Activated CD8-positive, alpha-beta T cell treated with anti-CD3 and anti-CD28 coated beads for 36 hours (primary cell): ENCODE measurements around the gene IDUA. TPM values are rescaled to one million over a fixed set of nuclear protein-coding genes. Genes with fewer than 3 reads are reported as not detected.

Source experiments
- ATAC-seq: fragments of 200-7000 bp; cut with Tn5 transposase; one replicate; pipeline ENCODE4 v1.10.0; 2021; ENCODE audit warnings: mild to moderate bottlenecking, moderate library complexity
- CTCF ChIA-PET: fragments of 350-600 bp; sonication (Branson Sonifier 250); formaldehyde crosslinking; loops from one replicate; lab custom pipeline; 2021; ENCODE audit warnings: antibody characterized with exemption; lab: Charles Lee
- POLR2A ChIA-PET: fragments of 350-600 bp; sonication (Branson Sonifier 250); formaldehyde crosslinking; loops from one replicate; lab custom pipeline; 2021; ENCODE audit warnings: antibody characterized with exemption; lab: Charles Lee
- DNase-seq: peaks from one replicate; pipeline ENCODE4 v3.0.0-alpha.2; 2020
- H3K27ac Mint-ChIP-seq: one replicate; pipeline ENCODE4 v1.8.0; 2021; ENCODE audit warnings: mild to moderate bottlenecking, mixed read lengths
- H3K27me3 Mint-ChIP-seq: one replicate; pipeline ENCODE4 v1.8.0; 2021; ENCODE audit warnings: mixed read lengths
- H3K36me3 Mint-ChIP-seq: one replicate; pipeline ENCODE4 v1.8.0; 2021; ENCODE audit warnings: low read depth, mixed read lengths
- H3K4me1 Mint-ChIP-seq: one replicate; pipeline ENCODE4 v1.8.0; 2021; ENCODE audit warnings: low read depth, mixed read lengths
- H3K4me3 Mint-ChIP-seq: one replicate; pipeline ENCODE4 v1.8.0; 2021; ENCODE audit warnings: mild to moderate bottlenecking, moderate library complexity, mixed read lengths
- H3K9me3 Mint-ChIP-seq: one replicate; pipeline ENCODE4 v1.8.0; 2021; ENCODE audit warnings: mixed read lengths
- CTCF ChIP-seq: fragments of 200-600 bp; IDR thresholded peaks from one replicate; pipeline ENCODE4 v1.8.0; 2022; ENCODE audit warnings: antibody characterized with exemption, mild to moderate bottlenecking
- intact Hi-C: fragments of 100-400 bp; cut with micrococcal nuclease; formaldehyde crosslinking; loops from one replicate; pipeline ENCODE4 v1.10.0; 2022
- total RNA-seq, 2 experiments: library from RNA; stranded (reverse); gene quantifications; one replicate each; pipeline ENCODE4 v1.2.3, GENCODE V29; 2021

The IDUA gene
- total RNA-seq, 2 experiments from 2014 or later: 4.8 to 5.4 TPM

- H3K36me3 Mint-ChIP-seq: peaks cover 4% of the 10 kb centered on the region
- no peak for DNase-seq
- POLR2A ChIA-PET: no interaction called here
- TF ChIP-seq CTCF: no peak
- CTCF ChIA-PET: interaction anchor here (1.0 kb wide), 1 partner anchor 340 kb away, joined by 3 read pairs; no protein-coding TSS in a partner anchor
- no peak overlapping the region for H3K27ac Mint-ChIP-seq
- no peaks in the 10 kb centered on the region for H3K27me3 Mint-ChIP-seq
- no peak for ATAC-seq
- intact Hi-C loops: no loop called here
- H3K4me3 Mint-ChIP-seq: no peak overlapping the region
- no peaks in the 10 kb centered on the region for H3K9me3 Mint-ChIP-seq
- H3K4me1 Mint-ChIP-seq: no peaks in the 10 kb centered on the region
Observed at GRCh38 chr4:1015746-1016145, 28.9 kb downstream of the IDUA start.

GRCh38 chr4:1017211-1017610 is 30.4 kb downstream of the IDUA start:
- Mint-ChIP-seq H3K27ac (no peak overlapping the region), H3K36me3 (peaks cover 4% of the 10 kb centered on the region), H3K9me3 (no peaks in the 10 kb centered on the region), H3K4me3 (no peak overlapping the region), H3K4me1 (no peaks in the 10 kb centered on the region), H3K27me3 (no peaks in the 10 kb centered on the region)
- DNase-seq (no peak), ATAC-seq (no peak)
- no peak for TF ChIP-seq CTCF
- POLR2A ChIA-PET: no interaction called here
- CTCF ChIA-PET: no interaction called here
- intact Hi-C loops: no loop called here

GRCh38 chr4:1017706-1018105 is 30.9 kb downstream of the IDUA start:
- CTCF ChIA-PET: no interaction called here
- ATAC-seq (no peak), DNase-seq (no peak)
- no peak overlapping the region for H3K4me3 Mint-ChIP-seq
- POLR2A ChIA-PET: no interaction called here
- peaks cover 4% of the 10 kb centered on the region for H3K36me3 Mint-ChIP-seq
- TF ChIP-seq CTCF: no peak
- H3K9me3 Mint-ChIP-seq: no peaks in the 10 kb centered on the region
- intact Hi-C loops: no loop called here
- no peak overlapping the region for H3K27ac Mint-ChIP-seq
- no peaks in the 10 kb centered on the region for H3K27me3 Mint-ChIP-seq
- H3K4me1 Mint-ChIP-seq: no peaks in the 10 kb centered on the region

GRCh38 chr4:1018147-1019020 is 31.5 kb downstream of the IDUA start:
- H3K36me3 Mint-ChIP-seq: peaks cover 4% of the 10 kb centered on the region
- ATAC-seq: no peak
- no peak for DNase-seq
- no peak overlapping the region for H3K27ac Mint-ChIP-seq
- H3K27me3 Mint-ChIP-seq: no peaks in the 10 kb centered on the region
- intact Hi-C loops: no loop called here
- no peak overlapping the region for H3K4me3 Mint-ChIP-seq
- no peak for TF ChIP-seq CTCF
- ChIA-PET POLR2A (no interaction called here), CTCF (no interaction called here)
- no peaks in the 10 kb centered on the region for H3K4me1 Mint-ChIP-seq
- no peaks in the 10 kb centered on the region for H3K9me3 Mint-ChIP-seq

GRCh38 chr4:1019320-1019719 is 32.5 kb downstream of the IDUA start:
- intact Hi-C loops: no loop called here
- no peaks in the 10 kb centered on the region for H3K27me3 Mint-ChIP-seq
- POLR2A ChIA-PET: no interaction called here
- no peaks in the 10 kb centered on the region for H3K9me3 Mint-ChIP-seq
- H3K36me3 Mint-ChIP-seq: no peaks in the 10 kb centered on the region
- ATAC-seq (no peak), DNase-seq (no peak)
- no peak for TF ChIP-seq CTCF
- H3K27ac Mint-ChIP-seq: no peak overlapping the region
- no peaks in the 10 kb centered on the region for H3K4me1 Mint-ChIP-seq
- no peak overlapping the region for H3K4me3 Mint-ChIP-seq
- CTCF ChIA-PET: no interaction called here
